BLaER1 (cell line): ENCODE measurements around the gene PARP3.
A peak's percentile ranks its signal among the peaks of the same experiment; 100 is the strongest.
"Not testable (repeated sequence)": the region's sequence is repeated elsewhere in the genome, so short reads cannot be mapped to it uniquely, and the experiment has no call there.

Experiments
- H3K27ac ChIP-seq: shearing (Covaris generic); formaldehyde crosslinking; 2 replicates; pipeline ENCODE4 v1.8.1; 2022
- H3K27me3 ChIP-seq: shearing (Covaris generic); formaldehyde crosslinking; 2 replicates; pipeline ENCODE4 v1.8.1; 2022
- H3K36me3 ChIP-seq: shearing (Covaris generic); formaldehyde crosslinking; 2 replicates; pipeline ENCODE4 v1.8.1; 2022
- H3K4me1 ChIP-seq: shearing (Covaris generic); formaldehyde crosslinking; 2 replicates; pipeline ENCODE4 v1.8.1; 2022
- H3K4me2 ChIP-seq: shearing (Covaris generic); formaldehyde crosslinking; 2 replicates; pipeline ENCODE4 v1.8.1; 2022
- H3K4me3 ChIP-seq: shearing (Covaris generic); formaldehyde crosslinking; 2 replicates; pipeline ENCODE4 v1.8.1; 2022
- H3K9ac ChIP-seq: shearing (Covaris generic); formaldehyde crosslinking; 2 replicates; pipeline ENCODE4 v1.8.1; 2022
- H3K9me3 ChIP-seq: shearing (Covaris generic); formaldehyde crosslinking; 2 replicates; pipeline ENCODE4 v1.8.1; 2022
- H4K20me1 ChIP-seq: shearing (Covaris generic); formaldehyde crosslinking; 2 replicates; pipeline ENCODE4 v1.8.1; 2022
- Cebpa-rat ChIP-seq: shearing (Covaris generic); IDR thresholded peaks from 2 replicates; pipeline ENCODE4 v1.8.1; 2022

Gene PARP3

DNA sequence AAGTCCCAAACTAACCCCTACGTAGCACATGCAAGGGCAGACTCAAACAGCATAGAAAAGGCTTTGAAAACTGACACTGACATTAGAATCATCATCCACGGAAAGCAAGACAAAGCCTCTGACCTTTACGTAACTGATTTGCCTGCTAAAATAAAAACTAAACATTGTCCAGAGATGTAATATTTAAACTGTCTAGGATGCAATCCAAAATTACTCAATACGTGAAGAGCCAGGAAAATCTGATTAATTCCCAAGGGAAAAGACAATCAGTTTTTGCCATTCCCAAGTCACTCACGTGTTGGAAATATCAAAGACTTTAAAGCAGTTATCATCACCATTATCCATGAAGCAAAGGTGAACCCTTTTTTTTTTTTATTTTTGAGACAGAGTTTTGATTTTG, 25.7 kb upstream of the PARP3 start:
- Histone ChIP-seq H3K27ac (no peak overlapping the region), H3K27me3 (no peaks in the 10 kb centered on the region), H3K4me1 (peaks cover 8% of the 10 kb centered on the region), H3K9ac (no peak overlapping the region), H3K4me2 (no peak overlapping the region), H3K9me3 (no peaks in the 10 kb centered on the region), H3K4me3 (no peak overlapping the region), H3K36me3 (no peaks in the 10 kb centered on the region), H4K20me1 (no peaks in the 10 kb centered on the region)
- TF ChIP-seq Cebpa-rat = no peak

DNA sequence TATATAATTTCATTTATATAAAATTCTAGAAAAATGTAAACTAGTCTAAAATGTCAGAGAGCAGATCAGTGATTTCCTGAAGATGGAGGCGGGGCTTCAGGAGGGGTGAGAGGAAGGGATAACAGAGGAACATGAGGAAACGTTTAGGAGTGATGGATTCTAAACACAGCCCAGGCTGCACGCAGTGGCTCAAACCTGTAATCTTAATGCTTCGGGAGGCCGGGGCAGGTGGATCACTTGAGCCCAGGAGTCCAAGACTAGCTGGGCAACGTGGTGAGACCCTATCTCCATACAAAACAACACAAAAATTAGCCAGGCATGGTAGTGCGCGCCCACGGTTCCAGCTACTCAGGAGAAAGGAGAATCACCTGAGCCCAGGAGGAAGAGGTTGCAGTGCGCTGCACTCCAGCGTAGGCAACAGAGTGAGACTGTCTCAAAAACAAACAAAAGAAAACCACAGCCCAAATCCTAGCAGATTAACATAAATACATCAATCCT, 21.0 kb upstream of the PARP3 start:
- Histone ChIP-seq H3K4me1 (peaks cover 8% of the 10 kb centered on the region), H3K36me3 (no peaks in the 10 kb centered on the region), H3K4me2 (no peak overlapping the region), H3K27me3 (no peaks in the 10 kb centered on the region), H3K9ac (no peak overlapping the region), H3K9me3 (no peaks in the 10 kb centered on the region), H4K20me1 (no peaks in the 10 kb centered on the region), H3K27ac (no peak overlapping the region), H3K4me3 (no peak overlapping the region)
- no peak for TF ChIP-seq Cebpa-rat

DNA sequence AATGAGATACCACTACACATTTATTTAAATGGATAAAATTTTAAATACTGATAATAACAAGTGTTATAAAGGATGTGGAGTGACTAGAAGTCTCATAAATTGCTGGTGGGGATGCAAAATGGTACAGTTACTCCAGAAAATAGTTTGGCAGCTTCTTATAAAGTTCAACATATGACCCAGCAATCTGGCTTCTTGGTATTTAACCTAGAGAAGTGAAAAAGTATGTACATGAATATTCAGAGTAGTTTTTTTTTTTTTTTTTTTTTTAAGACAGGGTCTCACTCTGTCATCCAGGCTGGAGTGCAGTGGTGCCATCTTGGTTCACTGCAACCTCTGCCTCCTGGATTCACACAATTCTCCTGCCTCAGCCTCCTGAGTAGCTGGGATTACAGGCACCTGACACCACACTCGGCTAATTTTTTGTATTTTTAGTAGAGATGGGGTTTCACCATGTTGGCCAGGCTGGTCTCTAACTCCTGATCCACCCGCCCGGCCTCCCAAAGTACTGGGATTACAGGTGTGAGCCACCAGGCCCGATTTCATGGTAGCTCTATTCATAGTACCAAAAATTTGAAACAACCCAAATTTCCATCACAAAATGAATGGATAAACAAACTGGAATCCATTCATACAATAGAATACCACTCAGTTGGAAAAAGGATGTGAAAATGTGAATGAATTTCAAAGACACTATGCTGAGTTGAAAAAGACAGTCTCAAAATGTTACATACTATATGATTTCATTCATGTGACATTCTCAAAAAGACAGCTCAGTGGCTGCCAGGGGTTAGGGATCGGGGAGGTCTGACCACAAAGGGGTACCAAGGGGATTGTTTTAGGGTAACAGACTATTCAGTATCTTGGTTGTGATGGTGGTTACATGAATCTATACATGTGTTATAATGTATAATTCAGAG, 14.8 kb upstream of the PARP3 start:
- H4K20me1 ChIP-seq = 0 out of 2 replicates have a peak, but pooled peaks cover 28% of the 10 kb centered on the region
- no peak overlapping the region for H3K4me2 ChIP-seq
- H3K4me3 ChIP-seq = no peak overlapping the region
- no peak overlapping the region for H3K27ac ChIP-seq
- peaks cover 17% of the 10 kb centered on the region for H3K36me3 ChIP-seq
- H3K9ac ChIP-seq = no peak overlapping the region
- H3K27me3 ChIP-seq = no peaks in the 10 kb centered on the region
- TF ChIP-seq Cebpa-rat = no peak
- peaks cover 9% of the 10 kb centered on the region for H3K4me1 ChIP-seq
- H3K9me3 ChIP-seq = no peaks in the 10 kb centered on the region

DNA sequence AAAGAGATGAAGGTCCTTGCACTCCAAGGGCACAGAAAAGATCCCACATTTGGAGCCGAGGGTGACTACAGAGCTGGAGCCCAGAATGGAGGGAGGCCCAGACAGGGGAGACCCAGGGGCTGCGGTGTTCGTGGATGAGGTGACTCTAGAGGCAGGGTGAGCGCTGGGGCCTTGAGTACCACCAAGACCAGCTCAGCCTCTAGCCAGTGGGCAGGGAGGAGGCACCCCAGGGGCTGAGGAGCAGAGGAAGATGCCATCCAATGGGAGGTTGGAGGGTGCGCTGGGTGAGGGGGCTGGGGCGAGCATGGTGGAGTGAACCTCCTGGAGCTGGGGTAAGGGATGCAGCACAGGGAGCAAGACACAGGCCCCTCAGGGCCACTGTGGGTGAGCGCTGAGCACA, 13.7 kb upstream of the PARP3 start:
- H3K36me3 ChIP-seq = peaks cover 28% of the 10 kb centered on the region
- no peak overlapping the region for H3K4me3 ChIP-seq
- peaks cover 30% of the 10 kb centered on the region; the same call in 1 of the 2 replicates for H4K20me1 ChIP-seq
- H3K27me3 ChIP-seq = no peaks in the 10 kb centered on the region
- H3K9ac ChIP-seq = no peak overlapping the region
- no peaks in the 10 kb centered on the region for H3K9me3 ChIP-seq
- no peak overlapping the region for H3K27ac ChIP-seq
- TF ChIP-seq Cebpa-rat = no peak
- H3K4me2 ChIP-seq = no peak overlapping the region
- peaks cover 9% of the 10 kb centered on the region for H3K4me1 ChIP-seq

DNA sequence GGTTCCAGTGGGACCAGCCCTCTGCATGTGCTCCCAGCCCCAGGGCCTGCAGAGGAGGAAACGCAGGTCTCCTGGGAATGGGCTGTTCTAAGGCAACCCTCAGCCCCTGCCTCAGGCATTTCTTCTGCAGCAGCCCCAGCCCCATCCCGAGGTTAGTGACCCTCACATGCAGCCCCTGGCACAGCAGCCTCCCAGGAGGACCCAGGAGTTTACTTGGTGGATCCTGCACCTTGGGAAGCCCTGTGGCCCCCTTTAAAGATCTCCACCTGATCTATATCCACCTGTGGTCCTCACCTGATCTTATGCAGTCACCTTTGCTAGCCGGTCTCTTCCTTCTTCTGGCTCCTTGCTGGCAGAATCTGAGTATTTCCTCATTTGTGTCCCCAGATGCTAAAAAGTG, 13.2 kb upstream of the PARP3 start:
- H3K4me3 ChIP-seq, H3K27me3 ChIP-seq, H3K4me1 ChIP-seq, H3K9me3 ChIP-seq, H3K9ac ChIP-seq, H3K27ac ChIP-seq: not testable (repeated sequence)
- peak overlapping the region; percentile 40 for H3K4me2 ChIP-seq
- H4K20me1 ChIP-seq = peaks cover 35% of the 10 kb centered on the region; the same call in 1 of the 2 replicates
- H3K36me3 ChIP-seq = peaks cover 33% of the 10 kb centered on the region

DNA sequence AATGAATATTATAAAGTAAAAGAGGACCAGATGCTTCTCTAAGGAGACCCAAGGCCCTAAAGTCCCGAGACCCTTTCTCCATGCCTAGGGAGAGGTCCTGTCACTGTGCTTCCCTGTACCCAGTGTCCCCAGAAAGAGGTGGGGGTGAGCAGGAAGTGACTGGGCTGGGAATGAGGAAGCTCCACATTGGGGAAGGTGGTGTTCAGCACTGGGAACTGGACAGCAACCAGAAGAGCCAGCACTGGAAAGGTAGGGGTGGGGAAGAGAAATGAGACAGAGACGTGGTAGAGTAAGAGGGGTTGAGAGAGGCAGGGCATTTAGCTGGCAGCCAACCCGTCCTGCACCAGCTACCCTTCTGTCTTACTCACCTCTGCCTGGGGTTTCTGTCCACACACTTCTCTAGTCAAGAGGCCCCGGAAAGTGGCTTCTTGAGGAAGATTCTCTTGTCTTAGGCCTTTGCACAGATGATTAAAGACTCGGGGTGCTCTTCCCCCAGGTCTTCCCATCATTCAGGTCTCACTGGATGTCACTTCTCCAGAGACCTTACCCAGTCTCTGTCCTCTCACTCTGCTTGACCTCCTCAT, 12.7 kb upstream of the PARP3 start:
- Histone ChIP-seq H3K9ac (no peak overlapping the region), H3K4me1 (peaks cover 9% of the 10 kb centered on the region), H4K20me1 (peaks cover 40% of the 10 kb centered on the region; the same call in 1 of the 2 replicates), H3K4me3 (no peak overlapping the region), H3K4me2 (no peak overlapping the region), H3K27me3 (no peaks in the 10 kb centered on the region), H3K27ac (no peak overlapping the region), H3K9me3 (no peaks in the 10 kb centered on the region), H3K36me3 (peaks cover 38% of the 10 kb centered on the region)
- no peak for TF ChIP-seq Cebpa-rat

DNA sequence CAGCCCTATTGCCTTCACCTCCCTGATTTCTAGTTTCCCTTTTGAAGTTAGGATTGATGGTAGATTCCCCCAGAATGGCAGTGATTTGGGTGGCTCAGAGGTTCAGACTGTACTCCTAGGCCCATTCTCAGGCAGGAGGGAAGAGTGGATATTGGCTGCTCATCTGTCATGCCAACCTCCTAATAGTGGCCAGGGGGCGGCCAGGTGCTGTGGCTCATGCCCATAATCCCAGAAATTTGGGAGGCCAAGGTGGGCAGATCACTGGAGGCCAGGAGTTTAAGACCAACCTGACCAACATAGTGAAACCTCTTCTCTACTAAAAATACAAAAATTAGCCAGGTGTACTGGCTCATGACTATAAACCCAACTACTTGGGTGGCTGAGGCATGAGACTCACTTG, 11.7 kb upstream of the PARP3 start:
- H3K9me3 ChIP-seq = no peaks in the 10 kb centered on the region
- H3K4me3 ChIP-seq = no peak overlapping the region
- H3K27ac ChIP-seq = no peak overlapping the region
- no peak for TF ChIP-seq Cebpa-rat
- H4K20me1 ChIP-seq = peaks cover 42% of the 10 kb centered on the region; the same call in 1 of the 2 replicates
- H3K9ac ChIP-seq = no peak overlapping the region
- no peak overlapping the region for H3K4me2 ChIP-seq
- H3K36me3 ChIP-seq = peaks cover 48% of the 10 kb centered on the region
- peaks cover 9% of the 10 kb centered on the region for H3K4me1 ChIP-seq
- no peaks in the 10 kb centered on the region for H3K27me3 ChIP-seq

DNA sequence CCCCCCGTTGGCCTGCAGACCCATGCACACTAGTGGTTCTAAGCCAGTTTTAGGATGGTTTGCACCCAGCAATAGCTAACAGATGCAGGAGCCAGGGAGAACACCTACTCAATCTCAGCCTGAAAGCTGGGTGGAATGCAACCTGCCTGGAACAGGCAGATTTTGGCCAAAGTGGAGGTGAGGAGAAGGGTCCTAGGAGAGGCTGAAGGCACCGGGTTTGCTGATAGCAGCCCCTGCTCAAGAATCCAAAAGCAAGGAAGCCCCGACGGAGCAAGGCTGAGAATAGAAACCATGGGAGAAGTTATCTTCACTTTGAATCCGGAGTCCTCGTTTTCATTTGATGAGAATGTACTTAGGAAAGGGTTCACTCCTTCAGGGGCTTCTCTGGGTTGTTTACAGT, 10.4 kb upstream of the PARP3 start:
- no peaks in the 10 kb centered on the region for H3K27me3 ChIP-seq
- no peaks in the 10 kb centered on the region for H3K9me3 ChIP-seq
- no peak overlapping the region for H3K27ac ChIP-seq
- peaks cover 61% of the 10 kb centered on the region for H3K36me3 ChIP-seq
- H3K4me3 ChIP-seq = no peak overlapping the region
- H3K4me2 ChIP-seq = no peak overlapping the region
- H4K20me1 ChIP-seq = peaks cover 52% of the 10 kb centered on the region; the same call in 1 of the 2 replicates
- no peak for TF ChIP-seq Cebpa-rat
- H3K9ac ChIP-seq = no peak overlapping the region
- H3K4me1 ChIP-seq = peaks cover 9% of the 10 kb centered on the region

DNA sequence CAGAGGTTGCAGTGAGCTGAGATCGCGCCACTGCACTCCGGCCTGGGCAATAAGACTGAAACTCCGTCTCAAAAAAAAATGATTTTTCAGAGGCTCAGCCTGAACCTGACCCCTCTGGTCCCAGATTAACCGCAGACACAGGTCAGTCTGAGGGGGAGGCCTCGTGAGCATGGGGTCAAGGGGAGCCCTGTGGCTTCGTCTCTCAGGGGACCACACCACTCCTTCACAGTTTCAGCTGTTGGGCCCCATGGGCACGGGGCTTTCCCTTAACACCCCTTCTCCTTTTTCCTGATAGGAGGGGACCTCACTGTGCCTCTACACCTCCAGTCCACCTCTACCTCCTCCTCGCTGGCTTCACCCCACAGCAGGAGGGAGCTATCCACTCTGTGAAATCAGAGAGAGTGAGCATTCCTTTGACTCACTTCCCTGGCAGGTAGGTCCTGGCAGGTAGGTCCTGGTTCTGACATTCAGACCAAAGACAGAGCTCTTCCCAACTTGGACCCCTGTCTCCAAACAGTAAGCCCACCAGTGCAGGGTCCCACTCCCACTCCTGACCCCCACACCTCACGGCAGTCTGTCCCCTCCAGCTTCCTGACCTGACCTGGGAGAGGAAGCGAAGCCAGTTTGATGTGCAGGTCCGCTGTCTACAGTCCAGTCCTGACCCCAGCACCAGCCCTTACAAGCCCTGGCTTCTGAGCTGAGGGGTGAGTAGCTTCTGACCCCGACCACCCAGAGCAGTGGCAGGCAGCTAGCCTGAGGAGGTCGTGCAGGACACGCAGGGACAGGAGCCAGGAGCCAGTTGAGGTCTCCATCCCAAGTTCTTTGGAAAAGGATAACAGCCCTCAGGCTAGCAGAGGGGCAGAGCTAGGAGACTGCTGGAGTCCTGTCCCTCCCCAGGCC, 9.4 kb upstream of the PARP3 start:
- Histone ChIP-seq H3K9me3 (no peaks in the 10 kb centered on the region), H3K4me2 (no peak overlapping the region), H4K20me1 (peaks cover 61% of the 10 kb centered on the region), H3K27ac (no peak overlapping the region), H3K9ac (no peak overlapping the region), H3K4me3 (no peak overlapping the region), H3K4me1 (peaks cover 9% of the 10 kb centered on the region), H3K36me3 (peaks cover 71% of the 10 kb centered on the region), H3K27me3 (no peaks in the 10 kb centered on the region)
- no peak for TF ChIP-seq Cebpa-rat
